ENCODE results near the gene CASP4. TPM values are rescaled to one million over a fixed set of nuclear protein-coding genes. Genes with fewer than 3 reads are reported as not detected.

CASP4 gene
- polyA plus RNA-seq, 1 donor, result 89.7 TPM

DNA sequence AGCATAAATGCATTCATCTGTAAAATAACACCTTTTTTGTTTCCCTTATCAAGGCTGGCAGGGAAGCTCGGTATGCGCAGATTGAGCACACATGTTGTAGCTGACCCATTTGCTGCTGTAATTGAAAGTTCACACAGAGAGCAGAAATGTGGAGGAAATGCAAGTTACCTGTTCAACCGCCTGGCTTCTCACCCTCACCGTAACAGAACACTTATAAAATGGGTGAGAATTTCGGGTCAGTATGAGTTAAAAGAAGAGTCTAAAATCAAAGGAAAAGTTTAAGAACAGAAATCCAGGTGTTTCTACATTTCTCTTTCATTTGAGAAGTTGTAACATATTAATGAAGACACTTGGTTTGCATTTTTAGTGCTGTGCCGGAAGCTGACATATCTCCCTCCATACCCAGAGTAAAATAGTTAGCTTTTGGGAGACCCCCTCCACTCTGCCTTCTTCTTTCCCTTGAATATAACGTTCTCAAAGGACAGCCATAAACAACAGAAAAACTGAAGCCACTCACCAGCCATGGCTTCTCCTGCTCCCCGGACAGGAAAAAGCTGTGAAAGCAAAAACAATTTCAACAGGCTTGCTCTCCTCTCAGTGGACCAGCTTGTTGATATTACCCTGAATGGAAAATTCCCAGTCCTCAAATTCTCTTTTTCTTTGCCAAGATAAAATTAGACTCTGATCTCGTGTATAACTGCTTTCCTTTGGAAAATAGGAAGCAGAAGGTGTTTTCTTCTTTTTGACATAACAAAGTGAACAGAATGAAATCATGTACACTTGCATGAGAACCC, 70.3 kb downstream of the CASP4 start, which contains the start of gene CASP12:
CASP12 (minus strand) TSS at position 570 of the 794 bp plus-strand sequence.
- no peaks in the 10 kb centered on the region for H3K36me3 ChIP-seq (ENCODE audit: control insufficient read depth, insufficient read depth, low read length)
- no peaks in the 10 kb centered on the region for H3K9me3 ChIP-seq (ENCODE audit: control insufficient read depth, low read depth, low read length)
- H3K4me3 ChIP-seq (ENCODE audit: low read length), result no peak within 1 kb of the TSS
- 75% methylated on average over 3 of the region's 9 CpGs for WGBS (ENCODE audit: insufficient coverage, low lambda C conversion rate)
- peak in 1 of 2 donors; percentile 26 for DNase-seq
- no peaks in the 10 kb centered on the region for H3K4me1 ChIP-seq (ENCODE audit: control insufficient read depth, insufficient read depth, low read length)
- peak within 1 kb of the TSS; percentile 22 for H3K27ac ChIP-seq (ENCODE audit: low read length)
- no peaks in the 10 kb centered on the region for H3K27me3 ChIP-seq (ENCODE audit: control insufficient read depth, insufficient read depth, low read length)

DNA sequence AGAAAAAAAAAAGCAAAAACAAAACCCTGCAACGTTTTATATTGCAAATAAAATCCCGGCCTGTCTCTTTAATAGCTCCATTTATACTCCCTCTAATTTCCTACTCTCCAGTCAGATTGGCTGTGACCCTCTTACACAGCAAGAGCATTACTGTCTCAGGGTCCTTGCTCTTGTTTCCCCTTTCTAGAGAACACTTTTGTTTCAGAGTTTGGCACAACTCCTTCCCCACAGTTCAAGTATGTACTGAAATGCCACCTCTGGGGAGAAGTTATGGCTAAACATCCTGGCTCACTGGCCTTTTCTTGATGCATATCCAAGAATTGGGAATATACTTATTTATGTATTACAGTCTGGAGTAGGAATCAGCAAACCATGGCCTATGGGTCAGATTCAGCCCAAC, 72.7 kb downstream of the CASP4 start:
- Histone ChIP-seq H3K4me3 (ENCODE audit: low read length) (no peak overlapping the region), H3K27me3 (ENCODE audit: control insufficient read depth, insufficient read depth, low read length) (no peaks in the 10 kb centered on the region), H3K4me1 (ENCODE audit: control insufficient read depth, insufficient read depth, low read length) (no peaks in the 10 kb centered on the region), H3K9me3 (ENCODE audit: control insufficient read depth, low read depth, low read length) (no peaks in the 10 kb centered on the region), H3K36me3 (ENCODE audit: control insufficient read depth, insufficient read depth, low read length) (no peaks in the 10 kb centered on the region), H3K27ac (ENCODE audit: low read length) (no peak overlapping the region)
- WGBS (ENCODE audit: insufficient coverage, low lambda C conversion rate), result no CpG with 5 or more reads among the region's 2 CpGs
- DNase-seq, result no peak

DNA sequence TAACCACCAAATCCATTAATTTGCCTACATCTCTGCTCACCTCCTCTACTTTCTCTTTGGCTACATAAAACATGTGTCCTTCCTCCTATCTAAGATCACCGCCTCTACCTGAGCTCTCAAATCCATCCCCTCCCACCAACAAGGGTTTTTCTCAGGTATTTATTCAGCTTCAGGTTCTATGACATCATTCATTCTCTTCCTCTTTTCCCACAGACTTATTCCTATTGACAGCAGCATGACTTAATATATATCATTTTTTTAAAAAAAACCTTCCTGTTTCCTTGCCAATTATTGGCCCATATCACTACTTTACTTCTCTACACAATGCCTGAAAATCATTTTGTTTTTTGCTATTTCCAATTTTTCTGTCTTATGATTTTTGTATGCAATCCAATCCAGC, 74.5 kb downstream of the CASP4 start:
- 100% methylated on average over 1 of the region's 1 CpG for WGBS (ENCODE audit: insufficient coverage, low lambda C conversion rate)
- Histone ChIP-seq H3K27me3 (ENCODE audit: control insufficient read depth, insufficient read depth, low read length) (no peaks in the 10 kb centered on the region), H3K4me1 (ENCODE audit: control insufficient read depth, insufficient read depth, low read length) (no peaks in the 10 kb centered on the region), H3K4me3 (ENCODE audit: low read length) (no peak overlapping the region), H3K9me3 (ENCODE audit: control insufficient read depth, low read depth, low read length) (no peaks in the 10 kb centered on the region), H3K27ac (ENCODE audit: low read length) (no peak overlapping the region), H3K36me3 (ENCODE audit: control insufficient read depth, insufficient read depth, low read length) (no peaks in the 10 kb centered on the region)
- DNase-seq, result no peak

Other genes with a start within 250 kb of the CASP4 start
- 0.49 TPM for gene CASP12, start 70.1 kb downstream of the CASP4 start, polyA plus RNA-seq
- 15.2 TPM for gene CASP5, start 54.6 kb upstream of the CASP4 start, polyA plus RNA-seq
- gene CASP1, start 66.6 kb upstream of the CASP4 start, polyA plus RNA-seq, result 135 TPM
- 25.6 TPM for gene CARD16, start 76.8 kb upstream of the CASP4 start, polyA plus RNA-seq
- not detected for gene CARD18, start 171.2 kb upstream of the CASP4 start, polyA plus RNA-seq

Measured in large intestine (tissue), 3 donors.